ENCODE data around the gene GOLGA6L10.
"Not testable (repeated sequence)": the region's sequence is repeated elsewhere in the genome, so short reads cannot be mapped to it uniquely, and the experiment has no call there.

DNA sequence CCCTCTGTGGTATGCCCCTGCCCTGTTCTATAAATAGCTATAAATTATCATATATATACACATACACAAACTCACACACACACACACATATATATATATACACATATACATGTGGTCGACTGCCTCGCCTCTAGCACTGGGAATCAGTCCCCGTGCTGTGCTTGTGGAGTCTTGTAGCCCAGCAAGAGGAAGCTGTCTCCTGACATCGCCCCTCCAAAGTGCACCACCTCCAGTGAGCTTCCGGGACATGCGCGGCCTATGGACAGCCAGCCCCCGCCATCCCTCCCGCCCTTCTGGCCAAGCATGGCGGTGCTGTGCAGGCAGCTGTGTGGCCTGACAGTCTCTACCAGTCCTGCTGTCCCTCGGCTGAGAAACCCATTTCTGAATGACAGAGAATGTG, 11.2 kb downstream of the GOLGA6L10 start:
- TF ChIP-seq, protein P1, sequence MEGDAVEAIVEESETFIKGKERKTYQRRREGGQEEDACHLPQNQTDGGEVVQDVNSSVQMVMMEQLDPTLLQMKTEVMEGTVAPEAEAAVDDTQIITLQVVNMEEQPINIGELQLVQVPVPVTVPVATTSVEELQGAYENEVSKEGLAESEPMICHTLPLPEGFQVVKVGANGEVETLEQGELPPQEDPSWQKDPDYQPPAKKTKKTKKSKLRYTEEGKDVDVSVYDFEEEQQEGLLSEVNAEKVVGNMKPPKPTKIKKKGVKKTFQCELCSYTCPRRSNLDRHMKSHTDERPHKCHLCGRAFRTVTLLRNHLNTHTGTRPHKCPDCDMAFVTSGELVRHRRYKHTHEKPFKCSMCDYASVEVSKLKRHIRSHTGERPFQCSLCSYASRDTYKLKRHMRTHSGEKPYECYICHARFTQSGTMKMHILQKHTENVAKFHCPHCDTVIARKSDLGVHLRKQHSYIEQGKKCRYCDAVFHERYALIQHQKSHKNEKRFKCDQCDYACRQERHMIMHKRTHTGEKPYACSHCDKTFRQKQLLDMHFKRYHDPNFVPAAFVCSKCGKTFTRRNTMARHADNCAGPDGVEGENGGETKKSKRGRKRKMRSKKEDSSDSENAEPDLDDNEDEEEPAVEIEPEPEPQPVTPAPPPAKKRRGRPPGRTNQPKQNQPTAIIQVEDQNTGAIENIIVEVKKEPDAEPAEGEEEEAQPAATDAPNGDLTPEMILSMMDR (IDR thresholded peaks at IDR 0.05), result not testable (repeated sequence)
- not testable (repeated sequence) for TF ChIP-seq CEBPB (IDR thresholded peaks at IDR 0.05); MAX (IDR thresholded peaks at IDR 0.05); EP300 (IDR thresholded peaks at IDR 0.05); POLR2A (IDR thresholded peaks at IDR 0.05; ENCODE audit: low read length); CBX2 (IDR thresholded peaks at IDR 0.05; ENCODE audit: borderline replicate concordance, low read depth); BHLHE40 (IDR thresholded peaks at IDR 0.05; ENCODE audit: low read depth, low read length); NR3C1 (IDR thresholded peaks at IDR 0.05); HDAC2 (IDR thresholded peaks at IDR 0.05); JUNB (IDR thresholded peaks at IDR 0.05); POLR2AphosphoS2 (conservative IDR thresholded peaks at IDR 0.05; ENCODE audit: low read length); HES2 (IDR thresholded peaks at IDR 0.05)
